Measurements from ENCODE around the gene TXNL4A. TPM values are rescaled to one million over a fixed set of nuclear protein-coding genes. Genes with fewer than 3 reads are reported as not detected.

Gene TXNL4A
- total RNA-seq, 4 donors from 2014 or later: 20.8 to 43.2 (median 32.5) TPM

GRCh38 chr18:79985172-79985571, 3.2 kb downstream of the TXNL4A start:
- TF ChIP-seq, protein P1, sequence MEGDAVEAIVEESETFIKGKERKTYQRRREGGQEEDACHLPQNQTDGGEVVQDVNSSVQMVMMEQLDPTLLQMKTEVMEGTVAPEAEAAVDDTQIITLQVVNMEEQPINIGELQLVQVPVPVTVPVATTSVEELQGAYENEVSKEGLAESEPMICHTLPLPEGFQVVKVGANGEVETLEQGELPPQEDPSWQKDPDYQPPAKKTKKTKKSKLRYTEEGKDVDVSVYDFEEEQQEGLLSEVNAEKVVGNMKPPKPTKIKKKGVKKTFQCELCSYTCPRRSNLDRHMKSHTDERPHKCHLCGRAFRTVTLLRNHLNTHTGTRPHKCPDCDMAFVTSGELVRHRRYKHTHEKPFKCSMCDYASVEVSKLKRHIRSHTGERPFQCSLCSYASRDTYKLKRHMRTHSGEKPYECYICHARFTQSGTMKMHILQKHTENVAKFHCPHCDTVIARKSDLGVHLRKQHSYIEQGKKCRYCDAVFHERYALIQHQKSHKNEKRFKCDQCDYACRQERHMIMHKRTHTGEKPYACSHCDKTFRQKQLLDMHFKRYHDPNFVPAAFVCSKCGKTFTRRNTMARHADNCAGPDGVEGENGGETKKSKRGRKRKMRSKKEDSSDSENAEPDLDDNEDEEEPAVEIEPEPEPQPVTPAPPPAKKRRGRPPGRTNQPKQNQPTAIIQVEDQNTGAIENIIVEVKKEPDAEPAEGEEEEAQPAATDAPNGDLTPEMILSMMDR (IDR thresholded peaks at IDR 0.05): no peak
- no peak for TF ChIP-seq POLR2A (IDR thresholded peaks at IDR 0.05)
- peaks cover 9 to 55% (median 16%) of the 10 kb centered on the region in 3 donors for H3K4me1 ChIP-seq

DNA sequence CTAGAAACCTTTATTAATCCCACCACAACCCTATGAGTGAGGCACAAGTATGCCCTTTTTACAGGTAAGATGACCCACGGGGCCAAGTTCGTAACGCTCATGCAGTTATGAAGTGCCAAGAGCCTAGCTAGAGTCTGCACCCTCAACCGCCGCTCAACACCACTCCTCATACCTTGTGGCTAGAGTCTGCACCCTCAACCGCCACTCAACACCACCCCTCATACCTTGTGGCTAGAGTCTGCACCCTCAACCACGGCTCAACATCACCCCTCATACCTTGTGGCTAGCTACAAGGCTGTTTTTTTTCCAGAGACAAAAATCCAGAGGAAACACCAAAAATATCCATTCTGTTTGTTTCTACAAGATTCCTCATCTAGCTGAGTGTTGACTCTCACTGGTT, 4.6 kb downstream of the TXNL4A start:
- WGBS, 2 donors: 90 to 97% methylated on average over 6 to 7 of the region's 7 CpGs
- Histone ChIP-seq H3K27me3 (no peaks in the 10 kb centered on the region), H3K9me3 (no peaks in the 10 kb centered on the region), H3K36me3 (peaks cover 0 to 44% (median 0%) of the 10 kb centered on the region in 3 donors), H3K27ac (no peak overlapping the region), H3K4me3 (no peak overlapping the region), H3K4me1 (peaks cover 9 to 49% (median 11%) of the 10 kb centered on the region in 3 donors)
- intact Hi-C loops (cut with DNase I): no loop called here
- DNase-seq: no peak
- TF ChIP-seq, protein P1 (IDR thresholded peaks at IDR 0.05): no peak
- no peak for TF ChIP-seq POLR2A (IDR thresholded peaks at IDR 0.05)

More at GRCh38 chr18:79985172-79985571, 3.2 kb downstream of the TXNL4A start:
- peaks cover 0 to 37% (median 0%) of the 10 kb centered on the region in 3 donors for H3K36me3 ChIP-seq
- 93 to 95% methylated on average over 11 to 12 of the region's 12 CpGs for WGBS, 2 donors
- H3K4me3 ChIP-seq: no peak overlapping the region
- no peaks in the 10 kb centered on the region for H3K27me3 ChIP-seq
- DNase-seq: no peak
- H3K27ac ChIP-seq: no peak overlapping the region
- H3K9me3 ChIP-seq: no peaks in the 10 kb centered on the region
- intact Hi-C loops (cut with DNase I): no loop called here

GRCh38 chr18:79983253-79983652, 5.1 kb downstream of the TXNL4A start:
- no peak overlapping the region for H3K4me3 ChIP-seq
- WGBS, 2 donors: 52 to 72% methylated on average over 4 of the region's 4 CpGs
- DNase-seq: no peak
- no peaks in the 10 kb centered on the region for H3K27me3 ChIP-seq
- no peaks in the 10 kb centered on the region for H3K9me3 ChIP-seq
- peaks cover 9 to 49% (median 11%) of the 10 kb centered on the region in 3 donors for H3K4me1 ChIP-seq
- H3K27ac ChIP-seq: peak overlapping the region in 3 of 4 donors; percentile 41 to 50 (median 45)
- peaks cover 0 to 47% (median 0%) of the 10 kb centered on the region in 3 donors for H3K36me3 ChIP-seq
- intact Hi-C loops (cut with DNase I): no loop called here
- TF ChIP-seq, protein P1 (IDR thresholded peaks at IDR 0.05): no peak
- no peak for TF ChIP-seq POLR2A (IDR thresholded peaks at IDR 0.05)

GRCh38 chr18:79982736-79983135, 5.6 kb downstream of the TXNL4A start:
- intact Hi-C loops (cut with DNase I): no loop called here
- Histone ChIP-seq H3K27ac (peak overlapping the region in 3 of 4 donors; percentile 41 to 50 (median 45)), H3K4me1 (peaks cover 9 to 47% (median 11%) of the 10 kb centered on the region in 3 donors), H3K9me3 (no peaks in the 10 kb centered on the region), H3K36me3 (peaks cover 0 to 47% (median 0%) of the 10 kb centered on the region in 3 donors), H3K27me3 (no peaks in the 10 kb centered on the region), H3K4me3 (no peak overlapping the region)
- DNase-seq: no peak
- TF ChIP-seq, protein P1 (IDR thresholded peaks at IDR 0.05): no peak
- no peak for TF ChIP-seq POLR2A (IDR thresholded peaks at IDR 0.05)
- WGBS, 2 donors: 68 to 81% methylated on average over 6 of the region's 6 CpGs

GRCh38 chr18:79980585-79980984, 7.8 kb downstream of the TXNL4A start:
- TF ChIP-seq POLR2A (IDR thresholded peaks at IDR 0.05): no peak
- TF ChIP-seq, protein P1 (IDR thresholded peaks at IDR 0.05): no peak
- Histone ChIP-seq H3K27me3 (no peaks in the 10 kb centered on the region), H3K9me3 (no peaks in the 10 kb centered on the region), H3K4me1 (peaks cover 0 to 41% (median 4%) of the 10 kb centered on the region in 3 donors), H3K27ac (no peak overlapping the region), H3K36me3 (peaks cover 0 to 51% (median 0%) of the 10 kb centered on the region in 3 donors), H3K4me3 (no peak overlapping the region)
- intact Hi-C loops (cut with DNase I): no loop called here
- WGBS, 2 donors: 81 to 88% methylated on average over 13 of the region's 13 CpGs
- no peak for DNase-seq

Data from esophagus squamous epithelium (tissue), 5 donors.